ENCODE measurements around the gene GPR68. TPM values are rescaled to one million over a fixed set of nuclear protein-coding genes. Genes with fewer than 3 reads are reported as not detected.

GPR68 gene
- total and polyA plus RNA-seq, 4 experiments from 2014 or later = 3.0 to 10.8 (median 9.5) TPM

GRCh38 chr14:91263329-91263728 is 18.8 kb upstream of the GPR68 start:
- Histone ChIP-seq H3K9me3 (ENCODE audit: control insufficient read depth in 1 of 2, low read length in 2 of 2) (no peaks in the 10 kb centered on the region), H3K4me3 (ENCODE audit: low read length in 2 of 2) (no peak overlapping the region), H3K27ac (ENCODE audit: low read depth, low read length) (no peak overlapping the region), H3K36me3 (ENCODE audit: insufficient read depth, low read length) (no peaks in the 10 kb centered on the region), H3K27me3 (ENCODE audit: insufficient read depth, low read length) (no peaks in the 10 kb centered on the region), H3K4me1 (ENCODE audit: insufficient read depth, low read length) (peaks cover 49% of the 10 kb centered on the region)
- ChIA-PET POLR2A (ENCODE audit: partially characterized antibody) (interaction anchor here (1.0 to 6.3 kb wide), 11 partner anchors 8 to 197 kb away, joined by 3 to 124 read pairs (median 9); partner anchors contain the start of gene GPR68), CTCF (ENCODE audit: partially characterized antibody) (interaction anchor here (0.9 to 2.6 kb wide), 6 partner anchors 9 to 361 kb away, joined by 3 to 14 read pairs (median 4); no protein-coding TSS in a partner anchor)
- peak overlapping the region; percentile 60 to 97 (median 81) for H3K27ac Mint-ChIP-seq
- intact Hi-C loops (cut with micrococcal nuclease) = no loop called here
- H3K9me3 Mint-ChIP-seq = peaks cover 0 to 4% (median 0%) of the 10 kb centered on the region in 8 donors
- H3K27me3 Mint-ChIP-seq = no peaks in the 10 kb centered on the region
- peaks cover 37 to 73% (median 50%) of the 10 kb centered on the region in 4 donors for H3K4me1 Mint-ChIP-seq
- H3K36me3 Mint-ChIP-seq = peaks cover 0 to 10% of the 10 kb centered on the region in 2 donors
- no peak for DNase-seq
- H3K4me3 Mint-ChIP-seq = peak overlapping the region; percentile 37 to 85 (median 72)

GRCh38 chr14:91261986-91262549 is 17.6 kb upstream of the GPR68 start:
- Histone ChIP-seq H3K4me1 (ENCODE audit: insufficient read depth, low read length) (peaks cover 62% of the 10 kb centered on the region), H3K36me3 (ENCODE audit: insufficient read depth, low read length) (no peaks in the 10 kb centered on the region), H3K4me3 (ENCODE audit: low read length in 2 of 2) (no peak overlapping the region), H3K27me3 (ENCODE audit: insufficient read depth, low read length) (no peaks in the 10 kb centered on the region), H3K9me3 (ENCODE audit: control insufficient read depth in 1 of 2, low read length in 2 of 2) (no peaks in the 10 kb centered on the region), H3K27ac (ENCODE audit: low read depth, low read length) (no peak overlapping the region)
- ChIA-PET POLR2A (ENCODE audit: partially characterized antibody) (interaction anchor here (1.5 to 6.3 kb wide), 4 partner anchors 12 to 77 kb away, joined by 4 to 124 read pairs (median 30); partner anchors contain the start of gene GPR68), CTCF (ENCODE audit: partially characterized antibody) (interaction anchor here (0.7 to 2.7 kb wide), 5 partner anchors 12 to 359 kb away, joined by 3 to 7 read pairs (median 3); no protein-coding TSS in a partner anchor)
- Mint-ChIP-seq H3K27me3 (no peaks in the 10 kb centered on the region), H3K4me1 (peaks cover 38 to 74% (median 58%) of the 10 kb centered on the region in 4 donors), H3K36me3 (no peaks in the 10 kb centered on the region), H3K9me3 (peaks cover 0 to 1% (median 0%) of the 10 kb centered on the region in 8 donors), H3K4me3 (peak overlapping the region in 1 of 8 donors; percentile 45), H3K27ac (peak overlapping the region; percentile 42 to 97 (median 78))
- no peak for DNase-seq
- intact Hi-C loops (cut with micrococcal nuclease) = no loop called here

- Histone ChIP-seq H3K9me3 (ENCODE audit: control insufficient read depth in 1 of 2, low read length in 2 of 2) (no peaks in the 10 kb centered on the region), H3K27me3 (ENCODE audit: insufficient read depth, low read length) (no peaks in the 10 kb centered on the region), H3K4me3 (ENCODE audit: low read length in 2 of 2) (no peak overlapping the region), H3K36me3 (ENCODE audit: insufficient read depth, low read length) (no peaks in the 10 kb centered on the region), H3K27ac (ENCODE audit: low read depth, low read length) (no peak overlapping the region), H3K4me1 (ENCODE audit: insufficient read depth, low read length) (peaks cover 72% of the 10 kb centered on the region)
- POLR2A ChIA-PET (ENCODE audit: partially characterized antibody) = interaction anchor here (1.5 to 6.3 kb wide), 4 partner anchors 11 to 76 kb away, joined by 4 to 124 read pairs (median 30); partner anchors contain the start of gene GPR68
- Mint-ChIP-seq H3K4me1 (peaks cover 44 to 84% (median 67%) of the 10 kb centered on the region in 4 donors), H3K27ac (peak overlapping the region; percentile 53 to 97 (median 84)), H3K9me3 (peaks cover 0 to 1% (median 0%) of the 10 kb centered on the region in 8 donors), H3K36me3 (no peaks in the 10 kb centered on the region), H3K27me3 (no peaks in the 10 kb centered on the region), H3K4me3 (peak overlapping the region in 6 of 8 donors; percentile 29 to 73 (median 60))
- intact Hi-C loops (cut with micrococcal nuclease) = no loop called here
- DNase-seq = peak; percentile 50 to 86 (median 67)
- CTCF ChIA-PET (ENCODE audit: partially characterized antibody) = interaction anchor here (0.9 to 2.7 kb wide), 4 partner anchors 11 to 88 kb away, joined by 3 to 7 read pairs (median 5); no protein-coding TSS in a partner anchor
Observed at GRCh38 chr14:91261115-91261514, 16.6 kb upstream of the GPR68 start.

DNA sequence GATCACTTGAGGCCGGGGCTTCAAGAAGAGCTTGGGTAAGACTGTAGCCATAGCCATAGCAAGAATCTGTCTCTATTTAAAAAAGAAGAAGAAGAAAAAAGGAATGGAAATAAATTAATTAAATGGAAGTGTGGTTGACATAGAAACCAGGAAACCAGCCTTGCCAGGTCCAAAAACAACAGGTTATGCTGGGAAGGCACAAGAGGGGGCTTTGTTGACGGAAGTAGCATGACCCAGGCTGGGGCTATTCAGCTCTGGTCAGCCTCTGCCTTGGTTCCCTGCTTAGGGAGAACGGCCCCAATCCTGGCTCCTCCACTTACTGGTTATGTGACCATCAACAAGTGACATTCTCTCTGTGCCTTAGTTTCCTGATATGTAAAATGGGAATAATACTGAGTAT is 14.4 kb upstream of the GPR68 start:
- peaks cover 47 to 87% (median 70%) of the 10 kb centered on the region in 4 donors for H3K4me1 Mint-ChIP-seq
- peaks cover 0 to 3% (median 0%) of the 10 kb centered on the region in 8 donors for H3K9me3 Mint-ChIP-seq
- H3K27me3 Mint-ChIP-seq = no peaks in the 10 kb centered on the region
- intact Hi-C loops (cut with micrococcal nuclease) = no loop called here
- H3K4me3 Mint-ChIP-seq = no peak overlapping the region
- Histone ChIP-seq H3K36me3 (ENCODE audit: insufficient read depth, low read length) (no peaks in the 10 kb centered on the region), H3K27me3 (ENCODE audit: insufficient read depth, low read length) (no peaks in the 10 kb centered on the region), H3K9me3 (ENCODE audit: control insufficient read depth in 1 of 2, low read length in 2 of 2) (no peaks in the 10 kb centered on the region), H3K27ac (ENCODE audit: low read depth, low read length) (no peak overlapping the region), H3K4me3 (ENCODE audit: low read length in 2 of 2) (no peak overlapping the region), H3K4me1 (ENCODE audit: insufficient read depth, low read length) (peaks cover 81% of the 10 kb centered on the region)
- no peaks in the 10 kb centered on the region for H3K36me3 Mint-ChIP-seq
- peak overlapping the region in 4 of 7 donors; percentile 42 to 94 (median 76) for H3K27ac Mint-ChIP-seq
- no peak for DNase-seq
- CTCF ChIA-PET (ENCODE audit: partially characterized antibody) = interaction anchor here (1.1 to 2.2 kb wide), 4 partner anchors 9 to 78 kb away, joined by 3 to 8 read pairs (median 3); no protein-coding TSS in a partner anchor
- POLR2A ChIA-PET (ENCODE audit: partially characterized antibody) = interaction anchor here (0.6 to 21.6 kb wide), 4 partner anchors 9 to 363 kb away, joined by 3 to 963 read pairs (median 122); partner anchors contain the start of gene GPR68

- peak overlapping the region in 5 of 8 donors; percentile 33 to 78 (median 56) for H3K4me3 Mint-ChIP-seq
- peaks cover 0 to 3% (median 0%) of the 10 kb centered on the region in 8 donors for H3K9me3 Mint-ChIP-seq
- Histone ChIP-seq H3K4me1 (ENCODE audit: insufficient read depth, low read length) (peaks cover 77% of the 10 kb centered on the region), H3K9me3 (ENCODE audit: control insufficient read depth in 1 of 2, low read length in 2 of 2) (no peaks in the 10 kb centered on the region), H3K27ac (ENCODE audit: low read depth, low read length) (no peak overlapping the region), H3K4me3 (ENCODE audit: low read length in 2 of 2) (no peak overlapping the region), H3K27me3 (ENCODE audit: insufficient read depth, low read length) (no peaks in the 10 kb centered on the region), H3K36me3 (ENCODE audit: insufficient read depth, low read length) (no peaks in the 10 kb centered on the region)
- POLR2A ChIA-PET (ENCODE audit: partially characterized antibody) = interaction anchor here (0.9 to 21.6 kb wide), 5 partner anchors 8 to 81 kb away, joined by 3 to 963 read pairs (median 6); partner anchors contain the start of gene GPR68
- H3K27ac Mint-ChIP-seq = peak overlapping the region; percentile 30 to 95 (median 79)
- no peak for DNase-seq
- H3K27me3 Mint-ChIP-seq = no peaks in the 10 kb centered on the region
- intact Hi-C loops (cut with micrococcal nuclease) = no loop called here
- no peaks in the 10 kb centered on the region for H3K36me3 Mint-ChIP-seq
- CTCF ChIA-PET (ENCODE audit: partially characterized antibody) = interaction anchor here (0.8 to 2.2 kb wide), 6 partner anchors 8 to 85 kb away, joined by 3 to 8 read pairs (median 4); no protein-coding TSS in a partner anchor
- H3K4me1 Mint-ChIP-seq = peaks cover 43 to 80% (median 66%) of the 10 kb centered on the region in 4 donors
Observed at GRCh38 chr14:91258011-91258618, 13.6 kb upstream of the GPR68 start.

DNA sequence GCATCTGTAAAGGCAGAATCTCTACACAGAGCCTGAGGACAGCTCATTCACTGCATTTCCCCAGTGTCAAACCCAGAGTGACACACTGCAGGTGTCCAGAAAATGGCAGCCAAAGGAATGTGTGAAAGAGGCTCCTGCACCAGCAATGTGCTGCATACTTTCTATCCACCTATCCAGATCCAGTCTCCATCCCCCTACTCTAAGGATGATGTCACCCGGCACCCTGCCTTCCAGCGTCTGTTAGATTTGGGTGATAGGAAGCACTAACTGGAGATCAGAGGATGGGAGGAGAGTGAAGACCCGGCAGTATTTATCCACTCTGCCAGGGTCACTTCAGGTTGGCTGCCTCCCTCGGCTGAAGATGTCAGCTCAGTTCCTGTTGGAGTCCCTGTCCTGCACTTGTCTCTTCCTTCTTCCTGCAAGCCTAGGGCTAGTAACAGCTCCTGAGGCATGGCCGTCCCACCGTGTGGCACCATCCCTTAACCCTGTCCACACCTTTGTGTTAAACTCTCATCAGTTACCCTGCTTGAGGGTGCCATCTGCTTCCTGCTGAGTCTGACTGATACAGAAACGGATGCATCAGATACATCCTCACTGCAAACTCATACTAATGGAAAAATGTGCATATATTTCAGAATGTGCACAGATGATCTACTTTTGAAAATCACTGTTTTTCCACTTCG is 13.0 kb upstream of the GPR68 start:
- CTCF ChIA-PET (ENCODE audit: partially characterized antibody) = interaction anchor here (0.8 to 2.2 kb wide), 6 partner anchors 12 to 85 kb away, joined by 3 to 8 read pairs (median 4); no protein-coding TSS in a partner anchor
- H3K9me3 ChIP-seq (ENCODE audit: control insufficient read depth in 1 of 2, low read length in 2 of 2) = no peaks in the 10 kb centered on the region
- POLR2A ChIA-PET (ENCODE audit: partially characterized antibody) = interaction anchor here (0.9 to 21.6 kb wide), 5 partner anchors 7 to 80 kb away, joined by 3 to 963 read pairs (median 6); partner anchors contain the start of gene GPR68
- no peak overlapping the region for H3K27ac ChIP-seq (ENCODE audit: low read depth, low read length)
- Mint-ChIP-seq H3K9me3 (peaks cover 0 to 5% (median 0%) of the 10 kb centered on the region in 8 donors), H3K27ac (peak overlapping the region; percentile 30 to 95 (median 82)), H3K36me3 (no peaks in the 10 kb centered on the region), H3K4me3 (peak overlapping the region in 7 of 8 donors; percentile 32 to 78 (median 54)), H3K27me3 (no peaks in the 10 kb centered on the region), H3K4me1 (peaks cover 44 to 81% (median 67%) of the 10 kb centered on the region in 4 donors)
- no peak for DNase-seq
- intact Hi-C loops (cut with micrococcal nuclease) = no loop called here
- peaks cover 81% of the 10 kb centered on the region for H3K4me1 ChIP-seq (ENCODE audit: insufficient read depth, low read length)
- H3K27me3 ChIP-seq (ENCODE audit: insufficient read depth, low read length) = no peaks in the 10 kb centered on the region
- H3K4me3 ChIP-seq (ENCODE audit: low read length in 2 of 2) = no peak overlapping the region
- H3K36me3 ChIP-seq (ENCODE audit: insufficient read depth, low read length) = no peaks in the 10 kb centered on the region
